SU-DHL-6 (cell line): ENCODE results near the gene JMJD4.

Experiments
- CTCF ChIP-seq: fragments of 200-600 bp; sonication (generic); IDR thresholded peaks from one replicate; pipeline ENCODE4 v1.5.1; 2017; ENCODE audit warnings: antibody characterized with exemption, mild to moderate bottlenecking, low read length, moderate library complexity; ENCODE audit not compliant: insufficient read depth, poor library complexity, severe bottlenecking
- EZH2phosphoT487 ChIP-seq: fragments of 200-600 bp; sonication (generic), shearing (Covaris generic); conservative IDR thresholded peaks from 2 replicates; pipeline ENCODE4 v1.6.1; 2018; ENCODE audit warnings: mild to moderate bottlenecking, antibody characterized with exemption, low read length, moderate library complexity, mixed read lengths

GRCh38 chr1:227770812-227771211, 35.7 kb upstream of the JMJD4 start:
- TF ChIP-seq CTCF (no peak), EZH2phosphoT487 (no peak)
